HL-60 (cell line): ENCODE results near the gene GRB7.

Experiments used
- DNase-seq, 2 experiments: peaks; one replicate each; pipeline ENCODE4 v3.0.0-alpha.2; 2010 to 2020; ENCODE audit warnings: low read depth in 1 of 2, low spot score in 1 of 2
- H3K27ac ChIP-seq: fragments of 250-450 bp; sonication (Bioruptor Pico); replicated peaks from 2 replicates; pipeline ENCODE4 v1.5.1; 2020; ENCODE audit warnings: mild to moderate bottlenecking, moderate library complexity
- H3K27me3 ChIP-seq: fragments of 250-450 bp; sonication (Bioruptor Pico); 2 replicates; pipeline ENCODE4 v1.5.1; 2021; ENCODE audit warnings: mild to moderate bottlenecking, moderate library complexity; ENCODE audit not compliant: insufficient read depth, poor library complexity, severe bottlenecking
- H3K4me3 ChIP-seq: replicated peaks from 2 replicates; pipeline ENCODE4 v1.5.1; 2011; ENCODE audit warnings: mild to moderate bottlenecking, control low read depth, low read length; ENCODE audit not compliant: insufficient read depth
- GABPA ChIP-seq: IDR thresholded peaks from 2 replicates; pipeline ENCODE4 v1.6.1; 2012; ENCODE audit warnings: low read depth
- POLR2AphosphoS5 ChIP-seq: IDR thresholded peaks from 2 replicates; pipeline ENCODE4 v1.6.1; 2012; ENCODE audit warnings: low read depth
- SPI1 ChIP-seq: IDR thresholded peaks from 2 replicates; pipeline ENCODE4 v1.6.1; 2012; ENCODE audit warnings: low read depth, mild to moderate bottlenecking, borderline replicate concordance
- TF ChIP-seq, protein P1 (sequence below): IDR thresholded peaks from 2 replicates; pipeline ENCODE4 v1.6.1; 2012; ENCODE audit warnings: low read depth; ENCODE audit not compliant: insufficient replicate concordance
- TF ChIP-seq, protein P2 (sequence below): IDR thresholded peaks from one replicate; pipeline ENCODE4 v1.5.1; 2011; ENCODE audit warnings: low read length, control low read depth, inconsistent platforms; ENCODE audit not compliant: insufficient read depth

The GRB7 gene

DNA sequence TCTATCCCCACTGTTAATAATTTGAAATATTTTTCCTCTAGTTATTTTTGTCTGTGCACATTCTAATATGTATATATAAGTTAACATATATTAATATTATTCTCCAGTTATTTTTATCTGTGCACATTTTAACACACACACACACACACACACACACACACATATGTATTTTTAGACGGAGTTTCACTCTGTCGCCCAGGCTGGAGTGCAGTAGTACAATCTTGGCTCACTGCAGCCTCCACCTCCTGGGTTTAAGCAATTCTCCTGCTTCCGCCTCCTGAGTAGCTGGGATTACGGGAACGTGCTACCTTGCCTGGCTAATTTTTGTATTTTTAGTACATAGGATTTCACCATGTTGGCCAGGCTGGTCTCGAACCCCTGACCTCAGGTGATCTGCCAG is 20.1 kb upstream of the GRB7 start:
- H3K27ac ChIP-seq, result no peak overlapping the region

DNA sequence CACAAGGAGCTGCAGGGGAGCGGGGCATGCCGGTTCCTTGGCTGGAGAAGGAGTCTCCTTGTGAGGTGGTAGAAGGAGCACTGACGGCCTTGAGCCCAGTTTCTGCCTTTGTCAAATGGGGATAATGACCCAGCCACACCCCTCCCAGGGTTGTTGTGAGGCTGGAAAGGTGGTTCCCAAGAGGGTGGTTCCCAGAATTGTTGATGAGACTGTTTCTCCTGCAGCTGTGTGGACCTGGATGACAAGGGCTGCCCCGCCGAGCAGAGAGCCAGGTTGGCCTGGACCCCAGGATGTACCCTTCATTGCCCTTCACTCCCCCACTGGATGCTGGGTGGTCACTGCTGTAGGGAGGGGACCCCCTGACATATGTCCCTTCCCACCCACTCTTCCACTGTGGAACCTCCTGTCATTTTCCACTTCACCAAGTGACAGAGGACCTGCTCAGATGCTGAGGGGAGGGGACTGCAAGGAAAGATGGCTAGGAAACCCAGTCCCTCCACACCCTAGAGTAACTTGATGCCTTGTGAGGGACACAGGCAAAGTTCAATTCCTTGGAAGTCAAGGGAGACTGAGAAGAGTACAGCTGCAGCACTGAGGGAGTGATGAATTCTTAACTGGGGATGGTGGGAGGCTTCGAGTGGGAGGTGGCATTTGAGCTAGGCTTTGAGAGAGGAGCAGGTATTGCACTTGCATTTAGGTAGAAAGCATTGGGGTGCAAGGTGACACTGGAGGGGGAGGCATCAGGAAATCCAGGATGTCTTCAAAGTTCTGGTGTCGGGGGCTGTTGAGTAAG is 18.0 kb upstream of the GRB7 start:
- TF ChIP-seq, protein P1, sequence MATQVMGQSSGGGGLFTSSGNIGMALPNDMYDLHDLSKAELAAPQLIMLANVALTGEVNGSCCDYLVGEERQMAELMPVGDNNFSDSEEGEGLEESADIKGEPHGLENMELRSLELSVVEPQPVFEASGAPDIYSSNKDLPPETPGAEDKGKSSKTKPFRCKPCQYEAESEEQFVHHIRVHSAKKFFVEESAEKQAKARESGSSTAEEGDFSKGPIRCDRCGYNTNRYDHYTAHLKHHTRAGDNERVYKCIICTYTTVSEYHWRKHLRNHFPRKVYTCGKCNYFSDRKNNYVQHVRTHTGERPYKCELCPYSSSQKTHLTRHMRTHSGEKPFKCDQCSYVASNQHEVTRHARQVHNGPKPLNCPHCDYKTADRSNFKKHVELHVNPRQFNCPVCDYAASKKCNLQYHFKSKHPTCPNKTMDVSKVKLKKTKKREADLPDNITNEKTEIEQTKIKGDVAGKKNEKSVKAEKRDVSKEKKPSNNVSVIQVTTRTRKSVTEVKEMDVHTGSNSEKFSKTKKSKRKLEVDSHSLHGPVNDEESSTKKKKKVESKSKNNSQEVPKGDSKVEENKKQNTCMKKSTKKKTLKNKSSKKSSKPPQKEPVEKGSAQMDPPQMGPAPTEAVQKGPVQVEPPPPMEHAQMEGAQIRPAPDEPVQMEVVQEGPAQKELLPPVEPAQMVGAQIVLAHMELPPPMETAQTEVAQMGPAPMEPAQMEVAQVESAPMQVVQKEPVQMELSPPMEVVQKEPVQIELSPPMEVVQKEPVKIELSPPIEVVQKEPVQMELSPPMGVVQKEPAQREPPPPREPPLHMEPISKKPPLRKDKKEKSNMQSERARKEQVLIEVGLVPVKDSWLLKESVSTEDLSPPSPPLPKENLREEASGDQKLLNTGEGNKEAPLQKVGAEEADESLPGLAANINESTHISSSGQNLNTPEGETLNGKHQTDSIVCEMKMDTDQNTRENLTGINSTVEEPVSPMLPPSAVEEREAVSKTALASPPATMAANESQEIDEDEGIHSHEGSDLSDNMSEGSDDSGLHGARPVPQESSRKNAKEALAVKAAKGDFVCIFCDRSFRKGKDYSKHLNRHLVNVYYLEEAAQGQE, result no peak
- TF ChIP-seq SPI1 (no peak), POLR2AphosphoS5 (no peak)
- TF ChIP-seq, protein P2, sequence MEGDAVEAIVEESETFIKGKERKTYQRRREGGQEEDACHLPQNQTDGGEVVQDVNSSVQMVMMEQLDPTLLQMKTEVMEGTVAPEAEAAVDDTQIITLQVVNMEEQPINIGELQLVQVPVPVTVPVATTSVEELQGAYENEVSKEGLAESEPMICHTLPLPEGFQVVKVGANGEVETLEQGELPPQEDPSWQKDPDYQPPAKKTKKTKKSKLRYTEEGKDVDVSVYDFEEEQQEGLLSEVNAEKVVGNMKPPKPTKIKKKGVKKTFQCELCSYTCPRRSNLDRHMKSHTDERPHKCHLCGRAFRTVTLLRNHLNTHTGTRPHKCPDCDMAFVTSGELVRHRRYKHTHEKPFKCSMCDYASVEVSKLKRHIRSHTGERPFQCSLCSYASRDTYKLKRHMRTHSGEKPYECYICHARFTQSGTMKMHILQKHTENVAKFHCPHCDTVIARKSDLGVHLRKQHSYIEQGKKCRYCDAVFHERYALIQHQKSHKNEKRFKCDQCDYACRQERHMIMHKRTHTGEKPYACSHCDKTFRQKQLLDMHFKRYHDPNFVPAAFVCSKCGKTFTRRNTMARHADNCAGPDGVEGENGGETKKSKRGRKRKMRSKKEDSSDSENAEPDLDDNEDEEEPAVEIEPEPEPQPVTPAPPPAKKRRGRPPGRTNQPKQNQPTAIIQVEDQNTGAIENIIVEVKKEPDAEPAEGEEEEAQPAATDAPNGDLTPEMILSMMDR, result no peak
- Histone ChIP-seq H3K4me3 (no peak overlapping the region), H3K27me3 (no peaks in the 10 kb centered on the region), H3K27ac (no peak overlapping the region)
- DNase-seq, result no peak

More for the DNA sequence above, 20.1 kb upstream of the GRB7 start:
- Histone ChIP-seq H3K4me3 (no peak overlapping the region), H3K27me3 (no peaks in the 10 kb centered on the region)
- TF ChIP-seq POLR2AphosphoS5, result no peak
- no peak for DNase-seq

DNA sequence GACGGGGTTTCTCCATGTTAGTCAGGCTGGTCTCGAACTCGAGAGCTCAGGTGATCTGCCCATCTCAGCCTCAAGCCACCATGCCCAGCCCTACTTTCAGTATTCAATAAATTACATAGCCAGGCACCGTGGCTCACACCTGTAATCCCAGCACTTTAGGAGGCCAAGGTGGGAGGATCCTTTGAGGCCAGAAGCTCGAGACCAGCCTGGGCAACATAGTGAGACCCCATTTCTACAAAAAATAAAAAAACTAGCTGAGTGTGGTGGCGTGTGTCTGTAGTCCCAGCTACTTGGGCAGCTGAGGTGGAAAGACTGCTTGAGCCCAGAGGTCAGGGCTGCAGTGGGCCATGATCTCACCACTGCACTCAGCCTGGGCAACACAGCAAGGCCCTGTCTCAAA is 15.6 kb upstream of the GRB7 start:
- TF ChIP-seq, protein P2, result no peak
- TF ChIP-seq, protein P1, result no peak
- DNase-seq, result no peak
- Histone ChIP-seq H3K4me3 (no peak overlapping the region), H3K27ac (no peak overlapping the region), H3K27me3 (no peaks in the 10 kb centered on the region)

DNA sequence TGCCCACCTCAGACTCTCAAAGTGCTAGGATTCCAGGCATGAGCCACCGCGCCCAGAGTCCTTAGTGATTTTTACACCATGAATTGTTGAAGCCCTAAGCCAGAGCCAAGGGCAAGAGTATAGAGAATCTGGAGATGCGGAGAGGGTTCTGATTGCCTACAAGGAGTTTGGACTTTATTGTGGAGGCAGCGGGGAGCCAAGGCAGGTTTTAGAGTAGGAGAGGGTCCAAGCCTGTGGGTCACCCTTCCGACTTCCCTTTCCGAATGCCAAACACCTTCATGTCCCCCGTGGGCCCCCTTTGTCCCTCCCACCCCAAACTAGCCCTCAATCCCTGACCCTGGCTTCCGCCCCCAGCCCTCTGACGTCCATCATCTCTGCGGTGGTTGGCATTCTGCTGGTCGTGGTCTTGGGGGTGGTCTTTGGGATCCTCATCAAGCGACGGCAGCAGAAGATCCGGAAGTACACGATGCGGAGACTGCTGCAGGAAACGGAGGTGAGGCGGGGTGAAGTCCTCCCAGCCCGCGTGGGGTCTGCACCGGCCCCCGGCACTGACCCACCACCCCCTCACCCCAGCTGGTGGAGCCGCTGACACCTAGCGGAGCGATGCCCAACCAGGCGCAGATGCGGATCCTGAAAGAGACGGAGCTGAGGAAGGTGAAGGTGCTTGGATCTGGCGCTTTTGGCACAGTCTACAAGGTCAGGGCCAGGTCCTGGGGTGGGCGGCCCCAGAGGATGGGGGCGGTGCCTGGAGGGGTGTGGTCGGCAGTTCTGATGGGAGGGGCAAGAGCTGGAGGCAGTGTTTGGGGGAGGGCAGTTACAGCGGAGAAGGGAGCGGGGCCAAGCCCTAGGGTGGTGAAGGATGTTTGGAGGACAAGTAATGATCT is 14.5 kb upstream of the GRB7 start:
- TF ChIP-seq, protein P1, result no peak
- TF ChIP-seq SPI1 (no peak), GABPA (no peak), POLR2AphosphoS5 (no peak)
- TF ChIP-seq, protein P2, result no peak
- Histone ChIP-seq H3K27ac (no peak overlapping the region), H3K27me3 (no peaks in the 10 kb centered on the region), H3K4me3 (no peak overlapping the region)
- DNase-seq, result no peak
